SK-N-SH treated with all-trans-retinoic acid at 6 μM for 48 hours (cell line): Measurements from ENCODE around the gene PZP.

Source experiments
- ATAC-seq: fragments of 200-7000 bp; cut with Tn5 transposase; 3 replicates; pipeline ENCODE4 v1.9.1; 2020; ENCODE audit warnings: mild to moderate bottlenecking, moderate library complexity
- CSDC2 ChIP-seq: fragments of 250-450 bp; sonication (Bioruptor Pico); IDR thresholded peaks from 2 replicates; pipeline ENCODE4 v1.5.0; 2020; ENCODE audit warnings: mild to moderate bottlenecking, moderate library complexity
- ESRRG ChIP-seq: fragments of 250-450 bp; sonication (Bioruptor Pico); IDR thresholded peaks from 2 replicates; pipeline ENCODE4 v1.6.1; 2021; ENCODE audit warnings: mild to moderate bottlenecking
- ISL1 ChIP-seq: fragments of 250-450 bp; sonication (Bioruptor Pico); IDR thresholded peaks from 2 replicates; pipeline ENCODE4 v2.1.2; 2022; ENCODE audit warnings: mild to moderate bottlenecking, moderate library complexity
- RARB ChIP-seq: fragments of 250-450 bp; sonication (Bioruptor Pico); IDR thresholded peaks from 2 replicates; pipeline ENCODE4 v1.8.0; 2021; ENCODE audit warnings: mild to moderate bottlenecking, moderate library complexity
- SNAI2 ChIP-seq: fragments of 250-450 bp; sonication (Bioruptor Pico); IDR thresholded peaks from 2 replicates; pipeline ENCODE4 v1.5.0; 2020; ENCODE audit warnings: mild to moderate bottlenecking, moderate library complexity
- TCF4 ChIP-seq: fragments of 250-450 bp; sonication (Bioruptor Pico); IDR thresholded peaks from 2 replicates; pipeline ENCODE4 v1.8.0; 2021; ENCODE audit warnings: mild to moderate bottlenecking, moderate library complexity, borderline replicate concordance
- TOX ChIP-seq: fragments of 250-450 bp; sonication (Bioruptor Pico); IDR thresholded peaks from 2 replicates; pipeline ENCODE4 v1.8.0; 2021; ENCODE audit warnings: mild to moderate bottlenecking, moderate library complexity, borderline replicate concordance
- TSHZ2 ChIP-seq: fragments of 250-450 bp; sonication (Bioruptor Pico); IDR thresholded peaks from 2 replicates; pipeline ENCODE4 v1.5.0; 2020; ENCODE audit warnings: mild to moderate bottlenecking, moderate library complexity
- ZC3H10 ChIP-seq: fragments of 250-450 bp; sonication (Bioruptor Pico); IDR thresholded peaks from 2 replicates; pipeline ENCODE4 v1.5.1; 2021; ENCODE audit warnings: mild to moderate bottlenecking, moderate library complexity
- ZFP30 ChIP-seq: fragments of 450-650 bp; formaldehyde crosslinking; IDR thresholded peaks from 2 replicates; pipeline ENCODE4 v1.5.0; 2022; ENCODE audit warnings: mild to moderate bottlenecking, moderate library complexity
- ZNF565 ChIP-seq: fragments of 450-650 bp; formaldehyde crosslinking; conservative IDR thresholded peaks from 2 replicates; pipeline ENCODE4 v1.5.0; 2020; ENCODE audit warnings: low read depth, mild to moderate bottlenecking, moderate library complexity
- ZNF70 ChIP-seq: fragments of 450-650 bp; formaldehyde crosslinking; IDR thresholded peaks from 2 replicates; pipeline ENCODE4 v1.5.0; 2020; ENCODE audit warnings: mild to moderate bottlenecking, moderate library complexity
- TF ChIP-seq, protein P1 (sequence below): fragments of 250-450 bp; sonication (Bioruptor Pico); IDR thresholded peaks from 2 replicates; pipeline ENCODE4 v1.8.0; 2020; ENCODE audit warnings: mild to moderate bottlenecking, moderate library complexity, borderline replicate concordance
- TF ChIP-seq, protein P2 (sequence below): fragments of 250-450 bp; sonication (Bioruptor Pico); IDR thresholded peaks from 2 replicates; pipeline ENCODE4 v1.5.1; 2021; ENCODE audit warnings: mild to moderate bottlenecking, moderate library complexity
- TF ChIP-seq, protein P3 (sequence below): fragments of 250-450 bp; sonication (Bioruptor Pico); IDR thresholded peaks from 2 replicates; pipeline ENCODE4 v1.8.0; 2021; ENCODE audit warnings: low read depth, mild to moderate bottlenecking, moderate library complexity, borderline replicate concordance

PZP gene

GRCh38 chr12:9163392-9163791 lies 44.8 kb downstream of the PZP start:
- TF ChIP-seq TCF4 (CRISPR knock-in tag) (no peak), ZNF565 (CRISPR knock-in tag) (no peak), ZFP30 (no peak), ISL1 (CRISPR knock-in tag) (no peak), TOX (CRISPR knock-in tag) (no peak), RARB (CRISPR knock-in tag) (no peak)
- TF ChIP-seq, protein P1, sequence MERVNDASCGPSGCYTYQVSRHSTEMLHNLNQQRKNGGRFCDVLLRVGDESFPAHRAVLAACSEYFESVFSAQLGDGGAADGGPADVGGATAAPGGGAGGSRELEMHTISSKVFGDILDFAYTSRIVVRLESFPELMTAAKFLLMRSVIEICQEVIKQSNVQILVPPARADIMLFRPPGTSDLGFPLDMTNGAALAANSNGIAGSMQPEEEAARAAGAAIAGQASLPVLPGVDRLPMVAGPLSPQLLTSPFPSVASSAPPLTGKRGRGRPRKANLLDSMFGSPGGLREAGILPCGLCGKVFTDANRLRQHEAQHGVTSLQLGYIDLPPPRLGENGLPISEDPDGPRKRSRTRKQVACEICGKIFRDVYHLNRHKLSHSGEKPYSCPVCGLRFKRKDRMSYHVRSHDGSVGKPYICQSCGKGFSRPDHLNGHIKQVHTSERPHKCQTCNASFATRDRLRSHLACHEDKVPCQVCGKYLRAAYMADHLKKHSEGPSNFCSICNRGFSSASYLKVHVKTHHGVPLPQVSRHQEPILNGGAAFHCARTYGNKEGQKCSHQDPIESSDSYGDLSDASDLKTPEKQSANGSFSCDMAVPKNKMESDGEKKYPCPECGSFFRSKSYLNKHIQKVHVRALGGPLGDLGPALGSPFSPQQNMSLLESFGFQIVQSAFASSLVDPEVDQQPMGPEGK = no peak
- TF ChIP-seq, protein P2, sequence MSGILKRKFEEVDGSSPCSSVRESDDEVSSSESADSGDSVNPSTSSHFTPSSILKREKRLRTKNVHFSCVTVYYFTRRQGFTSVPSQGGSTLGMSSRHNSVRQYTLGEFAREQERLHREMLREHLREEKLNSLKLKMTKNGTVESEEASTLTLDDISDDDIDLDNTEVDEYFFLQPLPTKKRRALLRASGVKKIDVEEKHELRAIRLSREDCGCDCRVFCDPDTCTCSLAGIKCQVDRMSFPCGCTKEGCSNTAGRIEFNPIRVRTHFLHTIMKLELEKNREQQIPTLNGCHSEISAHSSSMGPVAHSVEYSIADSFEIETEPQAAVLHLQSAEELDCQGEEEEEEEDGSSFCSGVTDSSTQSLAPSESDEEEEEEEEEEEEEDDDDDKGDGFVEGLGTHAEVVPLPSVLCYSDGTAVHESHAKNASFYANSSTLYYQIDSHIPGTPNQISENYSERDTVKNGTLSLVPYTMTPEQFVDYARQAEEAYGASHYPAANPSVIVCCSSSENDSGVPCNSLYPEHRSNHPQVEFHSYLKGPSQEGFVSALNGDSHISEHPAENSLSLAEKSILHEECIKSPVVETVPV (CRISPR knock-in tag) = no peak
- TF ChIP-seq, all 23 proteins: peak for 0
- ATAC-seq = no peak

DNA sequence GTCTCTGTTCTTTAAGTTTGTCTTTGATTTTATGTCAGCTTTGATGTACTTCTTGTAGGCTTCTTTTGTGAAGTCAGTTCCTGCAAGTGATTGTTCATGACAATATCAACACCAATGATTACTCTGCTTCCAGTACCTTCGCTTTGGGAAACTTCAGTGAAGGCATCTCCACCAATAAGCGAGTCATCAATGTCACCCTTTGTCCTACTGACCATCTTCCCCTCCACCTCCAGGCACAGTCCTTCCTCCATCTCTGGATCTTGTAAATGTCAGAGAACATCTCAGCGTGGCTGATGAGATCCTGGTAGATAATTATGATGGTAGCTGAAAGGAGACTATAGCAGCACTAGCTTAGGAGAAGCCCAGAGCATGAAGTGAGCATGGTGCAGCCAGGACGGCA lies 52.1 kb downstream of the PZP start:
- TF ChIP-seq ZFP30 (no peak), CSDC2 (no peak), TSHZ2 (no peak), ZNF565 (CRISPR knock-in tag) (no peak), ZNF70 (CRISPR knock-in tag) (no peak), ESRRG (CRISPR knock-in tag) (no peak), ISL1 (CRISPR knock-in tag) (no peak)
- TF ChIP-seq, protein P2 (CRISPR knock-in tag) = no peak
- TF ChIP-seq, protein P3, sequence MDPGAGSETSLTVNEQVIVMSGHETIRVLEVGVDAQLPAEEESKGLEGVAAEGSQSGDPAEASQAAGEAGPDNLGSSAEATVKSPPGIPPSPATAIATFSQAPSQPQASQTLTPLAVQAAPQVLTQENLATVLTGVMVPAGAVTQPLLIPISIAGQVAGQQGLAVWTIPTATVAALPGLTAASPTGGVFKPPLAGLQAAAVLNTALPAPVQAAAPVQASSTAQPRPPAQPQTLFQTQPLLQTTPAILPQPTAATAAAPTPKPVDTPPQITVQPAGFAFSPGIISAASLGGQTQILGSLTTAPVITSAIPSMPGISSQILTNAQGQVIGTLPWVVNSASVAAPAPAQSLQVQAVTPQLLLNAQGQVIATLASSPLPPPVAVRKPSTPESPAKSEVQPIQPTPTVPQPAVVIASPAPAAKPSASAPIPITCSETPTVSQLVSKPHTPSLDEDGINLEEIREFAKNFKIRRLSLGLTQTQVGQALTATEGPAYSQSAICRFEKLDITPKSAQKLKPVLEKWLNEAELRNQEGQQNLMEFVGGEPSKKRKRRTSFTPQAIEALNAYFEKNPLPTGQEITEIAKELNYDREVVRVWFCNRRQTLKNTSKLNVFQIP (CRISPR knock-in tag) = no peak

DNA sequence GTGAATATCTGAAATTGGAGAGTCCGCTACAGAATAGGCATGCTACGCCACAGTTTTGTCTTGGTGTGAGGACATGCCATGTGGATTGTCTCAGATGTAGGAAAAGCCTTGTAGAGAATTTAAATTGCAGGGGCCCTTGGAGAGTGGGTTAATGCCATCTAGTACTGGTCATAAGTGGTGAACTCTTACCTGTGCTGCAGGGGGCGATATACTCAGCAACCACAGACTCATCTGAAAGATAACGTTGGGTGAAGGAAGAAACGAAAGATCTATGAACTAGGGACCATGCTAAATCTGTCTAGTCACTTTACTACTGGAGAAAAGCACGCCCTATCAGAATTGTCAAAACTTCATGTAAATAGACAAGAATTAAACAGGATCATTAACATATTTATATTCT lies 58.8 kb downstream of the PZP start:
- TF ChIP-seq ZC3H10 (CRISPR knock-in tag) = no peak
- TF ChIP-seq TSHZ2 = no peak
- TF ChIP-seq, protein P1 = no peak
- no peak for TF ChIP-seq CSDC2
- no peak for TF ChIP-seq SNAI2 (CRISPR knock-in tag)
- TF ChIP-seq ESRRG (CRISPR knock-in tag) = no peak
- TF ChIP-seq ZNF565 (CRISPR knock-in tag) = no peak
- ATAC-seq = no peak

More for the DNA sequence above, 52.1 kb downstream of the PZP start:
- ATAC-seq = no peak
